Ramos (cell line): ENCODE results near the gene IFITM2.
"Not testable (repeated sequence)": the region's sequence is repeated elsewhere in the genome, so short reads cannot be mapped to it uniquely, and the experiment has no call there.

Source experiments
- in situ Hi-C: fragments of 300-500 bp; cut with MboI; formaldehyde crosslinking; loops from one replicate; pipeline ENCODE4 v1.14.3; 2022; ENCODE audit warnings: low sequenced_read_pairs; ENCODE audit not compliant: unreplicated experiment

The IFITM2 gene

GRCh38 chr11:319121-319887, 11.7 kb downstream of the IFITM2 start:
- in situ Hi-C loops: not testable (repeated sequence)

- in situ Hi-C loops: not testable (repeated sequence)
Observed at GRCh38 chr11:319888-320273, 12.3 kb downstream of the IFITM2 start.

GRCh38 chr11:324156-324555, 16.5 kb downstream of the IFITM2 start:
- in situ Hi-C loops: no loop called here

GRCh38 chr11:324593-325517, 17.2 kb downstream of the IFITM2 start:
- in situ Hi-C loops: not testable (repeated sequence)

DNA sequence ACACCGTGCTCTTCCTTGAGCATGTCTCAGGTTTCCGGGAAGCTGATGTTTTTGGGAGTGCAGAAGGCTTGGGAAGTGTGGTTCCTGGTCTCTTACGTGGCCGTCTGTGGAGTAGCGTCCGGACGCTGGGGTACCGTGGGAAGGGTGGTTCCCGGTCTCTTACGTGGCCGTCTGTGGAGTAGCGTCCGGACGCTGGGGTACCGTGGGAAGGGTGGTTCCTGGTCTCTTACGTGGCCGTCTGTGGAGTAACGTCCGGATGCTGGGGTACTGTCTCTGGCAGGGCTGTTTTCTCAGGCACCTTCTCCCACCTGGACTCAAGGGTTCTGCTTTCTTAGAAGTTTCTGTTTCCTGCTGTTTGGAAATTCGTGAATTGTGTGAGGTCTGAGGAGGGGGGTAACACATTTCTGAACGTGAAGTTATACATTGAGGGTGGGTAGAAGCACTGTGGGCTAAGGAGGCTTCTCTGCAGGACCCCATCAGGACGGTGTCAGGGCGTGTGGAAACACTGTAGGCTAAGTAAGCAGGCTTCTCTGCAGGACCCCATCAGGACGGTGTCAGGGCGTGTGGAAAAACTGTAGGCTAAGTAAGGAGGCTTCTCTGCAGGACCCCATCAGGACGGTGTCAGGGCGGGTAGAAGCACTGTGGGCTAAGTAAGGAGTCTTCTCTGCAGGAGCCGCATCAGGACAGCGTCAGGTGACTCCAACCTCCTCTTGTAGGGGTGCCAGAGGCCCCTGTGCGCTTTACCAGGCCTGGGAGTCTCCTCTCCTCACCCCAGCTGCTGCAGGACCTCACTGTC, 18.4 kb downstream of the IFITM2 start:
- in situ Hi-C loops: no loop called here

GRCh38 chr11:326592-326841, 18.9 kb downstream of the IFITM2 start:
- in situ Hi-C loops: no loop called here

- in situ Hi-C loops: no loop called here
Observed at GRCh38 chr11:326842-327580, 19.4 kb downstream of the IFITM2 start.

- in situ Hi-C loops: no loop called here
Observed at GRCh38 chr11:327581-327923, 19.9 kb downstream of the IFITM2 start.

GRCh38 chr11:328012-328411, 20.4 kb downstream of the IFITM2 start:
- in situ Hi-C loops: no loop called here

- in situ Hi-C loops: not testable (repeated sequence)
Observed at GRCh38 chr11:328516-329100, 21.0 kb downstream of the IFITM2 start.

GRCh38 chr11:329886-330253, 22.3 kb downstream of the IFITM2 start:
- in situ Hi-C loops: no loop called here

- in situ Hi-C loops: no loop called here
Observed at GRCh38 chr11:330307-330693, 22.7 kb downstream of the IFITM2 start.

DNA sequence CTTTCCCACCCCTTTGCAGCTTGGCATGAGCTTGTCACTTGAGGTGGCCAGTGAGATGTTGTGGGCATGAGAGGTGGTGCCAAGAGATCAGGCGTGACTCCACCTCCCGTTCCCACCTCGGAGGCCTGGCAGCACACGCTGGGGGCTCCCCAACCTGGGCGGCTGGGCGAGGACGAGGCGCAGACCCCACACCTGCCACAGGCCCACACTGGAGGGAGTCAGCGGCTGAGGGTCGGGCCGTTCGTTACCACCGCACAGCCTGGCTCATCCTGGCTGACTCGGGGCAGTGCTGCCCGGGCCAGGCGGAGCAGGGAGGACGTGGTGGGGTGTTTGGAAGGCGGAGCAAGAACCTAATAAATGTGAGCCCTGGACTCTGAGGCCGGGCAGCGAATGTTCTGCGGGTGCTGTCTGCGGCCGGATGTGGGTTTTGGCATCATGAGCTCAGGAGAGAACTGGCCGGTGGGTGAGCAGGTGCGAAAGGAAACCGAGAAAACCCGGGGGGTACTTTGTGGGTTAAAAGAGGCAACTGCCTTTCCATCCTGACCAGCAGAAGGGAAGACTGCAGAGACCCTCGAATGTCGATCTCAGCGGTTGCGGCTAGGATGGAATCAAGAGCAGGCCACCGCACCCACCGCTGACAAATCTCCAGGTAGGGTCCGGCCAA, 23.2 kb downstream of the IFITM2 start:
- in situ Hi-C loops: no loop called here

- in situ Hi-C loops: no loop called here
Observed at GRCh38 chr11:331358-332060, 23.9 kb downstream of the IFITM2 start.

- in situ Hi-C loops: no loop called here
Observed at GRCh38 chr11:332651-333480, 25.2 kb downstream of the IFITM2 start.

DNA sequence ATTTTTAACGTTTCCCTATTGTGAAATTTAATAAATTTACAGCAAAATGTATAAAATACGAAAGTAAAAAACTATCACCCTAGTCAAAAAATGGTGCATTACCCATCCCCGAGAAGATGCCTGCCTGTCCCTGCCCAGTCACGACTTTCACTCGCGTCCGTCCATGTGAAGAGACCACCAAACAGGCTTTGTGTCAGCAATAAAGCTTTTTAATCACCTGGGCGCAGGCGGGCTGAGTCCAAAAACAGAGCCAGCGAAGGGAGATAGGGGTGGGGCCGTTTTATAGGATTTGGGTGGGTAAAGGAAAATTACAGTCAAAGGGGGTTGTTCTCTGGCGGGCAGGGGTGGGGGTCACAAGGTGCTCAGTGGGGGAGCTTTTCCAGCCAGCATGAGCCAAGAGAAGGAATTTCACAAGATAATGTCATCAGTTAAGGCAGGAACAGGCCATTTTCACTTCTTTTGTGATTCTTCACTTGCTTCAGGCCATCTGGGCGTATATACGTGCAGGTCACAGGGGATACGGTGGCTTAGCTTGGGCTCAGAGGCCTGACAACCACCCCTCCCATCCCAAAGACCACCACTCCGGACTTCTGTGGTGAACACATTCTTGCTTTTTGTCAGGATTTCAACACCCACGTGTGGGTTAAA, 26.1 kb downstream of the IFITM2 start:
- in situ Hi-C loops: not testable (repeated sequence)

DNA sequence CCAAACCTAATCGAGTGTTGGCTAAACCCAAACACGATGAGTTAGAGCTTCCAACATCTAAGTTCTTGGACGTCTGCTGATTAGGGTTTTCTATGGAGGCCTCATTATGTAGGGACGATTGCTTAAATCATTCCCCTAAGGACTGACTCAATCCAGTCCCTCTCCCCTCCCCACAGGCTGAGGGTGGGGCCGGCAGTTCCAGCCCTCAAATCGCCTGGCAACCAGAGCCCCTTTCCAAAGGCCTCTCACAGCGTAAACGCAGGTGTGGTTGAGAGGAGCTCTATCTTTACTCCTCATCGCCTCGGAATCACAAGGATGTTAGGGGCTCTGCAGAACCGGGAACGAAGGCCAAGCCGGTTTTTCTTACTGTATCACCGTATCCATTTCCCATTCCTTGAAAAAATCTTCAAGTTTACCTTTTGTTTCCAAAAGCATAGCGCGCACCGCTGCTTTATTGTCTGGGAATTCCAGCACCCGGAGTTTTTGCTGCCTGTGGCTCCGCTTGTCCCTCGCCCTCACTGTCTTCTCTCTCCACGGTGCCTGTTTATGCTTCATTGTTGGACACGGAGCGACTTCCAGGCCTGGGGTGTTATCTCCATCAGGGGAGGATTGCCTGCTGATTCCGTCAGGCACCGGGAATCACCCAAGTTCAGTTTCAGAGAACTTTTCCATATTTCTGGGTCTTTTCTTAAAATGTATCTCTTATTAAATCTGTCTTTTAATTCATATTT, 26.8 kb downstream of the IFITM2 start:
- in situ Hi-C loops: no loop called here
